MCF 10A (cell line): ENCODE measurements around the gene DLL4. TPM values are rescaled to one million over a fixed set of nuclear protein-coding genes. Genes with fewer than 3 reads are reported as not detected.

Experiments used
- Bru-seq: library from RNA; stranded (reverse); fragments of 400-500 nt; gene quantifications from one replicate; lab custom pipeline; 2021; lab: Mats Ljungman, UMichigan
- BruChase-seq, 2 experiments: library from RNA; stranded (reverse); fragments of 400-500 nt; gene quantifications; one replicate each; lab custom pipeline; 2021; lab: Mats Ljungman, UMichigan
- BruUV-seq: library from RNA; stranded (reverse); fragments of 400-500 nt; replicated peaks from 2 replicates; lab custom pipeline; 2021; lab: Mats Ljungman, UMichigan
- CTCF ChIA-PET: fragments of 300-600 bp; sonication (Branson Sonifier 250); formaldehyde crosslinking; extraction: SDS; loops from one replicate; lab custom pipeline; 2021; ENCODE audit warnings: antibody characterized with exemption, inconsistent platforms; lab: Yijun Ruan, JAX
- POLR2A ChIA-PET: fragments of 300-600, 350-650 bp; sonication (Branson Sonifier 250); formaldehyde crosslinking; extraction: SDS; loops from one replicate; lab custom pipeline; 2020; ENCODE audit warnings: antibody characterized with exemption, inconsistent platforms; lab: Yijun Ruan, JAX
- DNase-seq: peaks from one replicate; pipeline ENCODE4 v3.0.0-alpha.2; 2018; ENCODE audit not compliant: unreplicated experiment
- H3K27ac Mint-ChIP-seq: one replicate; pipeline ENCODE4 v1.8.0; 2022; ENCODE audit warnings: mild to moderate bottlenecking, low read depth, mixed read lengths; ENCODE audit not compliant: unreplicated experiment
- H3K27me3 Mint-ChIP-seq: one replicate; pipeline ENCODE4 v1.8.0; 2022; ENCODE audit warnings: mixed read lengths; ENCODE audit not compliant: insufficient read depth, unreplicated experiment
- H3K36me3 Mint-ChIP-seq: one replicate; pipeline ENCODE4 v1.8.0; 2022; ENCODE audit warnings: mild to moderate bottlenecking, moderate library complexity, mixed read lengths; ENCODE audit not compliant: insufficient read depth, unreplicated experiment
- H3K4me1 Mint-ChIP-seq: one replicate; pipeline ENCODE4 v1.8.0; 2022; ENCODE audit warnings: mixed read lengths; ENCODE audit not compliant: insufficient read depth, unreplicated experiment
- H3K4me3 Mint-ChIP-seq: one replicate; pipeline ENCODE4 v1.8.0; 2022; ENCODE audit warnings: mild to moderate bottlenecking, moderate library complexity, mixed read lengths; ENCODE audit not compliant: unreplicated experiment
- H3K9me3 Mint-ChIP-seq: one replicate; pipeline ENCODE4 v1.8.0; 2022; ENCODE audit warnings: mixed read lengths; ENCODE audit not compliant: unreplicated experiment
- intact Hi-C: fragments of 100-400 bp; cut with micrococcal nuclease; formaldehyde crosslinking; loops from 2 replicates; pipeline ENCODE4 v1.14.1; 2022
- long read RNA-seq: library from polyadenylated mRNA; stranded (forward); transcript quantifications from one replicate; pipeline ENCODE4 v2.0.0, GENCODE V29; 2022
- total RNA-seq: library from RNA; stranded (reverse); gene quantifications from 2 replicates; pipeline ENCODE4 v1.2.3, GENCODE V29; 2022
- TF ChIP-seq, protein P1 (sequence below): fragments of 200-600 bp; IDR thresholded peaks from one replicate; pipeline ENCODE4 v1.8.0; 2022; ENCODE audit warnings: antibody characterized with exemption, mild to moderate bottlenecking; ENCODE audit not compliant: unreplicated experiment

The DLL4 gene
- 0.10 TPM in 1 of 2 replicates, not detected in the other for total RNA-seq
- Bru-seq, nascent RNA: percentile 12 among the genes with signal in this experiment
- percentile 26 among the genes with signal in this experiment for BruChase-seq, experiment 1, labeled RNA remaining after a 6-hour chase
- BruChase-seq, experiment 2, labeled RNA remaining after a 2-hour chase: percentile 8 among the genes with signal in this experiment
- long read RNA-seq: 0 reads

DNA sequence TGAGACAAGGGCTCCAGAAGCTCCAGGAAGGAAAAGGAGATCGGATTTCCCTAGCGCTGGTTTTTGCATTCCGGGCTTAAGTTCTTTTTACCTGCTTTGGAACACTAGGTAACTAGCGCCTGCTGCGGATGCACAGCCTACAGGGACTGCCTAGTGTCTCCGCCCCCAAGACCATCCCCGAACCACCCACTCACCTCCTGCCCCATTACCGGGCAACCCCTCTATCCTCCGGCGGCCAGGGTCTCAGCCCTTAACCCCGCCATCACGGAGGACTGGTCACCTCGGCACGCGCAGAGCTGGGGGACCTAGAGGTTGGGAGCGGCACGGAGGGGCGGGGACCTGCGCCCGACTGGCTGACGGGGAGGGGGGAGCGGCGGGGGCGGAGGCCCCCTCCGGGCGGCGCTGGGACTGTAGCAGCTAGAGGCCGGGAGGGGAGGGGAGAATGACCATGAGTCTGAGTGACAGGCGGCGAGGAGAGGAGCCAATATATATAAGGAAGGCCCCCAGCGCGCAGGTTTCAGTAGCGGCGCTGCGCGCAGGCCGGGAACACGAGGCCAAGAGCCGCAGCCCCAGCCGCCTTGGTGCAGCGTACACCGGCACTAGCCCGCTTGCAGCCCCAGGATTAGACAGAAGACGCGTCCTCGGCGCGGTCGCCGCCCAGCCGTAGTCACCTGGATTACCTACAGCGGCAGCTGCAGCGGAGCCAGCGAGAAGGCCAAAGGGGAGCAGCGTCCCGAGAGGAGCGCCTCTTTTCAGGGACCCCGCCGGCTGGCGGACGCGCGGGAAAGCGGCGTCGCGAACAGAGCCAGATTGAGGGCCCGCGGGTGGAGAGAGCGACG is at the start of gene DLL4:
Gene DLL4, plus strand, starts transcription at position 520 of the 839 bp plus-strand sequence. CDS start 329 bp downstream, outside the sequence.
- peak; percentile 57 for DNase-seq
- intact Hi-C loops: no loop called here
- Mint-ChIP-seq H3K4me3 (peak within 1 kb of the TSS; percentile 72), H3K4me1 (peaks cover 13% of the 10 kb centered on the region), H3K27me3 (peaks cover 51% of the 10 kb centered on the region), H3K9me3 (no peaks in the 10 kb centered on the region), H3K27ac (no peak within 1 kb of the TSS), H3K36me3 (no peaks in the 10 kb centered on the region)
- BruUV-seq: no TSS peak
- TF ChIP-seq, protein P1, sequence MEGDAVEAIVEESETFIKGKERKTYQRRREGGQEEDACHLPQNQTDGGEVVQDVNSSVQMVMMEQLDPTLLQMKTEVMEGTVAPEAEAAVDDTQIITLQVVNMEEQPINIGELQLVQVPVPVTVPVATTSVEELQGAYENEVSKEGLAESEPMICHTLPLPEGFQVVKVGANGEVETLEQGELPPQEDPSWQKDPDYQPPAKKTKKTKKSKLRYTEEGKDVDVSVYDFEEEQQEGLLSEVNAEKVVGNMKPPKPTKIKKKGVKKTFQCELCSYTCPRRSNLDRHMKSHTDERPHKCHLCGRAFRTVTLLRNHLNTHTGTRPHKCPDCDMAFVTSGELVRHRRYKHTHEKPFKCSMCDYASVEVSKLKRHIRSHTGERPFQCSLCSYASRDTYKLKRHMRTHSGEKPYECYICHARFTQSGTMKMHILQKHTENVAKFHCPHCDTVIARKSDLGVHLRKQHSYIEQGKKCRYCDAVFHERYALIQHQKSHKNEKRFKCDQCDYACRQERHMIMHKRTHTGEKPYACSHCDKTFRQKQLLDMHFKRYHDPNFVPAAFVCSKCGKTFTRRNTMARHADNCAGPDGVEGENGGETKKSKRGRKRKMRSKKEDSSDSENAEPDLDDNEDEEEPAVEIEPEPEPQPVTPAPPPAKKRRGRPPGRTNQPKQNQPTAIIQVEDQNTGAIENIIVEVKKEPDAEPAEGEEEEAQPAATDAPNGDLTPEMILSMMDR: no peak
- ChIA-PET POLR2A (interaction anchor here (0.7 to 2.4 kb wide), 7 partner anchors 12 to 354 kb away, joined by 3 to 7 read pairs (median 3); partner anchors contain the start of gene CHAC1), CTCF (interaction anchor here (1.1 to 6.1 kb wide), 6 partner anchors 9 to 71 kb away, joined by 3 to 48 read pairs (median 5); no protein-coding TSS in a partner anchor)

DNA sequence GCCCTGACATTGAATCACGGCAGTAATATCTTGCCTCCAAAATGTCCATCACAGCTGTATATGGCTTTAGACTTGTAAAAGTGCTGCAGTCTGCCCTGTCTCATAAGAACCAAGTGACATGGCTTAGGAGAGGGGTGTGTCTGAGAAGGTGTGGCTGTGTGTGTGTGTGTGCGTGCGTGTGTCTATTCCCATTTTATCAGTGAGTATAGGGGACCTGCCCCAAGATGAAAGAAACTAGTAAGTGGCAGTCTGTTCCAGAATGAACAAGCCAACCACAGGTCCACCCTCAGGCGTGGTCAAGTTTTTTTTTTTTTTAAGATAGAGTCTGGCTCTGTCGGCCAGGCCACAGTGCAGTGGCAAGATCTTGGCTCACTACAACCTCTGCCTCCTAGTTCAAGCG is 49.5 kb upstream of the DLL4 start:
- BruUV-seq: no TSS peak
- TF ChIP-seq, protein P1: no peak
- peaks cover 5% of the 10 kb centered on the region for H3K36me3 Mint-ChIP-seq
- ChIA-PET POLR2A (interaction anchor here (1.0 to 2.8 kb wide), 8 partner anchors 11 to 311 kb away, joined by 4 to 17 read pairs (median 7); partner anchors contain the start of genes DNAJC17, RPUSD2, VPS18 and ZFYVE19), CTCF (interaction anchor here (0.5 to 1.7 kb wide), 5 partner anchors 15 to 687 kb away, joined by 3 to 6 read pairs (median 3); partner anchors contain the start of genes C15orf62 and VPS18)
- H3K9me3 Mint-ChIP-seq: no peaks in the 10 kb centered on the region
- no peaks in the 10 kb centered on the region for H3K27me3 Mint-ChIP-seq
- intact Hi-C loops: no loop called here
- H3K4me1 Mint-ChIP-seq: peaks cover 19% of the 10 kb centered on the region
- H3K27ac Mint-ChIP-seq: no peak overlapping the region
- DNase-seq: peak; percentile 26
- H3K4me3 Mint-ChIP-seq: no peak overlapping the region

DNA sequence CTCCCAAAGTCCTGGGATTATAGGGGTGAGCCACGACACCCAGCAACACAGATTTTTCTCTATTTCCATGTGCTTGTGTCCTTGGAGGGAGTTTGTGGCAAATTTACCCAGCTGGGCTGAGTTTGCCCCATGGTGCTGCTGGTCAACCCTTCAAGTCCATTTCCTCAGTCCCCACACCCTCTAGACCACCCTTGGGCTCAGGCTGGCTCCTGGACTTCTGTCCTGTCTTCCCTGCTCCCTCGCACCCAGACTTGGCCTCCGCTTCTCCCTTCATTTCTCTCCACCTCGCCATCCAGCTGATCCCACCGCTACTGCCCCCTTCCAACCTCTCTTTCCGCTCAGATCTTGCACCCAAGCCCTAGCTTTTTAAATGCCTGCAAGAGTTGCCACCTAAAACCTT is 47.8 kb upstream of the DLL4 start:
- intact Hi-C loops: no loop called here
- Mint-ChIP-seq H3K27ac (no peak overlapping the region), H3K4me1 (peaks cover 15% of the 10 kb centered on the region), H3K36me3 (peaks cover 5% of the 10 kb centered on the region), H3K4me3 (no peak overlapping the region), H3K27me3 (no peaks in the 10 kb centered on the region), H3K9me3 (no peaks in the 10 kb centered on the region)
- no TSS peak for BruUV-seq
- POLR2A ChIA-PET: interaction anchor here (1.2 to 1.6 kb wide), 3 partner anchors 11 to 24 kb away, joined by 3 to 10 read pairs (median 9); partner anchors contain the start of gene VPS18
- no peak for DNase-seq
- CTCF ChIA-PET: interaction anchor here (0.6 to 0.7 kb wide), 2 partner anchors 203 to 696 kb away, joined by 3 to 5 read pairs; no protein-coding TSS in a partner anchor
- TF ChIP-seq, protein P1: no peak
